ENCODE measurements around the gene PIP4K2C. TPM values are rescaled to one million over a fixed set of nuclear protein-coding genes. Genes with fewer than 3 reads are reported as not detected.
A peak's percentile ranks its signal among the peaks of the same experiment; 100 is the strongest.

The PIP4K2C gene
- total RNA-seq, 1 experiment from 2014 or later: 37.1 TPM

- no peak overlapping the region for H3K27ac ChIP-seq (ENCODE audit: insufficient read length, low read depth, low read length)
- no peak overlapping the region for H3K23ac ChIP-seq (ENCODE audit: insufficient read length, low read depth, low read length)
- H2BK120ac ChIP-seq (ENCODE audit: low read depth, low read length, poor library complexity, severe bottlenecking): no peak overlapping the region
- H4K91ac ChIP-seq (ENCODE audit: insufficient read length, low read depth, low read length): no peak overlapping the region
- no peak overlapping the region for H3K18ac ChIP-seq (ENCODE audit: insufficient read length, low read depth, low read length)
- no peaks in the 10 kb centered on the region for H3K9me3 ChIP-seq (ENCODE audit: control insufficient read depth, low read depth, low read length)
- no peak overlapping the region for H2AFZ ChIP-seq (ENCODE audit: low read length)
- no peak overlapping the region for H2BK12ac ChIP-seq (ENCODE audit: insufficient read length, low read depth, low read length)
- H3K79me2 ChIP-seq (ENCODE audit: insufficient read depth, low read length): no peaks in the 10 kb centered on the region
- H3K56ac ChIP-seq (ENCODE audit: insufficient read length, low read depth, low read length): no peak overlapping the region
- no peak overlapping the region for H3T11ph ChIP-seq (ENCODE audit: low read length)
- H4K20me1 ChIP-seq (ENCODE audit: control insufficient read depth, insufficient read depth, insufficient read length): peaks cover 3% of the 10 kb centered on the region
- H3K23me2 ChIP-seq (ENCODE audit: insufficient read length, low read depth, low read length, poor library complexity, severe bottlenecking): peaks cover 18% of the 10 kb centered on the region
- H3K4me3 Mint-ChIP-seq: peak overlapping the region in 1 of 2 experiments; percentile 72; a peak in 4 of 5 replicates
- H4K8ac ChIP-seq (replicated peaks; ENCODE audit: insufficient read length, low read depth, low read length): no peak overlapping the region
- no peak overlapping the region for H3K14ac ChIP-seq (ENCODE audit: insufficient read depth, low read length)
- H4K5ac ChIP-seq (ENCODE audit: insufficient read length, low read depth, low read length): no peak overlapping the region
- H3K9me3 Mint-ChIP-seq: no peaks in the 10 kb centered on the region
- no peak overlapping the region for H3K4ac ChIP-seq (ENCODE audit: low read depth, low read length)
- no peaks in the 10 kb centered on the region; the same call in 1 of the 2 replicates for H3K4me1 ChIP-seq (ENCODE audit: insufficient read depth, low read length)
- H3K27me3 Mint-ChIP-seq (ENCODE audit: low read depth): peaks cover 94% of the 10 kb centered on the region
- H3K9ac ChIP-seq (ENCODE audit: extremely low read depth, insufficient read length, low read length): no peak overlapping the region
- H3K79me1 ChIP-seq (ENCODE audit: insufficient read depth, low read depth, low read length, poor library complexity, severe bottlenecking): no peaks in the 10 kb centered on the region
- no peak overlapping the region for H3K27ac Mint-ChIP-seq
- H2AK5ac ChIP-seq (ENCODE audit: insufficient read length, low read length): no peak overlapping the region
- no peak overlapping the region for H2BK20ac ChIP-seq (ENCODE audit: low read depth, low read length, poor library complexity, severe bottlenecking)
- peaks cover 7 to 29% of the 10 kb centered on the region in 2 experiments for H3K4me1 Mint-ChIP-seq
- H3K4me2 ChIP-seq (ENCODE audit: insufficient read depth, insufficient read length, low read length): peak overlapping the region; percentile 26
- peak; percentile 36; the same call in 2 of the 3 replicates for TF ChIP-seq CTCF (conservative IDR thresholded peaks at IDR 0.05)
- no peaks in the 10 kb centered on the region; a peak in 2 of 7 replicates for H3K36me3 Mint-ChIP-seq (ENCODE audit: insufficient read depth in 1 of 3, low read depth in 3 of 3)
- no peak for DNase-seq
- peaks cover 90% of the 10 kb centered on the region for H3K27me3 ChIP-seq (ENCODE audit: insufficient read depth, low read length)
- WGBS (ENCODE audit: extremely low coverage, insufficient read length, low lambda C conversion rate): no CpG with 5 or more reads among the region's 67 CpGs
- no peak overlapping the region for H2BK15ac ChIP-seq (ENCODE audit: low read depth, low read length)
- H2BK5ac ChIP-seq (ENCODE audit: insufficient read length, low read length): no peak overlapping the region
Measured at GRCh38 chr12:57627501-57628279, 36.7 kb downstream of the PIP4K2C start.

Measured in H9 (cell line).